ENCODE data around the gene DUSP7.
A peak's percentile ranks its signal among the peaks of the same experiment; 100 is the strongest.

Gene DUSP7

GRCh38 chr3:52039426-52039825 lies 16.9 kb downstream of the DUSP7 start:
- TF ChIP-seq GATA3 (IDR thresholded peaks at IDR 0.05; ENCODE audit: low read depth, low read length) (no peak), GATA2 (IDR thresholded peaks at IDR 0.05; ENCODE audit: low read depth, low read length) (no peak)

DNA sequence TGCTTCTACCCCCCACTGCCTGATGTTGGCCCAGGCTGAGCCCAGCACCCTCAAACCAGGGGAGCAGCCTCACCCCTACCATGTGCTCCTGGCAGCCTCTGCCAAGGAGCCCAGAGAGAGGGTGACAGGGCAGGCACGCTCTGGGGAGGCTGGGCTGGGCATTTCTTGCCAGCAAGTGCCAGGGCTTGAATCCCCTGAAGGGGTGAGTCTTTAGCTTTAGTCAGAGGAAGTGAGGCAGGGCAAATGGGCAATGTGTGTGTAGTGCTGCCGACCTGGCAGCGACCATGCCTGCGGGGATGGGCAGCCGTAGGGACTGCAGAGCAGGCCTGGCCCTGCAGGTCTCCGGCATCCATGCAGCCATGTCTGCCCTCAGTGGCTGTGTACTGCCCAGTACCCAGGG lies 18.1 kb downstream of the DUSP7 start:
- TF ChIP-seq GATA3 (IDR thresholded peaks at IDR 0.05; ENCODE audit: low read depth, low read length) (no peak), GATA2 (IDR thresholded peaks at IDR 0.05; ENCODE audit: low read depth, low read length) (no peak)

- TF ChIP-seq GATA2 (IDR thresholded peaks at IDR 0.05; ENCODE audit: low read depth, low read length) = no peak
- TF ChIP-seq GATA3 (IDR thresholded peaks at IDR 0.05; ENCODE audit: low read depth, low read length) = no peak
Measured at GRCh38 chr3:52037291-52037690, 19.1 kb downstream of the DUSP7 start.

DNA sequence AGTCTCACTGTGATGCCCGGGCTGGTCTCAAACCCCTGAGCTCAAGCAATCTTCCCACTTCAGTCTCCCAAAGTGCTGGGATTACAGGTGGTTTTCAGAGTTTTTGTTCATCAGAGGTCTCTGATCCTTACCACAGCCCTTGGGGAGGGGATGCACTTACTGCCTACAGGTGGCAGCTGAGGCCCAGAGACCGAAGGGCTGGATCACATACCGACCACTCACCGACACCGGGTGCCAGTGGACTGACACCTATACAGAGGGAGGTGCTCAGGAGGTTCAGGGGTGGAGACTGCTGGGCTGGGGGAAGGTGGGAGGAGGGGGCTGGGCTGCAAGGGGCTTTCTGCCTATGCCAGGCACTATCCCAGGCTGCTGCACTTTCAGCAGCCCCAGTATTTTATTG lies 19.5 kb downstream of the DUSP7 start:
- TF ChIP-seq GATA3 (IDR thresholded peaks at IDR 0.05; ENCODE audit: low read depth, low read length) (no peak), GATA2 (IDR thresholded peaks at IDR 0.05; ENCODE audit: low read depth, low read length) (no peak)

DNA sequence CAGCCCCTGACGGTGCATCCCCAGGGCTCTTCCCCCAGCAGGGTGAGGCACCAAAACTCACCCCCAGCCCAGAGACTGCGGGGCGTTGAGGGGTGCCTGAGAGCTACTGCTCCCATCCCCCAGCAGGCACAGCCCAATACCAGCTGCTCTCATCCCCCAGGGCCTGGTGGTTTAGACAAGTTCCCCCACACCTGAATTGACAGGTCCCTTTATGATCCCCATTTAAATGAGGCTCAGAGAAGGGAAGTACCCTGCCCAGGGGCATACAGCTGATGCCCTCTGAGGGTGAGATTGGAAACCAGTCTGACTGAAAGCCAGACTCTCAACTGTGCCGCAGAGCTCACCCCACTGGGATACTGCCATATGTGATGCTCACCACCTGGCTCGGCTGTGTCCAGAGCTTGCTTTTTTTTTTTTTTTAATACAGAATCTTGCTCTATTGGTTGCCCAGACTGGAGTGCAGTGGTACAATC lies 20.1 kb downstream of the DUSP7 start:
- TF ChIP-seq GATA2 (IDR thresholded peaks at IDR 0.05; ENCODE audit: low read depth, low read length) (peak; percentile 19; the same call in 1 of the 2 replicates), GATA3 (IDR thresholded peaks at IDR 0.05; ENCODE audit: low read depth, low read length) (no peak)

DNA sequence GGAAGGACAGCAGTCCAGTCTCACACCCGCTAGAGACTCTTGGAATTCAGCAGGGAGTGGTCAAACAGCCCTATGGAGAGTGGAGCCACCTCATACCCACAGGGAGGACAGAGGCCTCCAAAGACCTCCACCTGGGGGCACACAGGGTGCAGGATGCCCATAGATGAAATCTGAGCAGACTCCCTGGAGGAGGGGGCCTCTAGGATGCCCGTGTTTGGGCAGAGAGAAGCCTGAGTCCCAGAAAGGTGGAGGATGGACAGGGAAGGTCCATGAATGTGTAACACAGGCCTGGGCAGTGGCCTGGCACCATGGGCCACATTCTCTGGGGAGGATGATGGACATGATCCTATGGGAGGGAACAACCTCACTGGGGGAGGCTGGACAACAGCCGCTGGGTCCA lies 21.7 kb downstream of the DUSP7 start:
- TF ChIP-seq GATA2 (IDR thresholded peaks at IDR 0.05; ENCODE audit: low read depth, low read length) (no peak), GATA3 (IDR thresholded peaks at IDR 0.05; ENCODE audit: low read depth, low read length) (no peak)

- TF ChIP-seq GATA3 (IDR thresholded peaks at IDR 0.05; ENCODE audit: low read depth, low read length) (no peak), GATA2 (IDR thresholded peaks at IDR 0.05; ENCODE audit: low read depth, low read length) (no peak)
Measured at GRCh38 chr3:52034212-52034611, 22.2 kb downstream of the DUSP7 start.

GRCh38 chr3:52032702-52033408 lies 23.5 kb downstream of the DUSP7 start:
- no peak for TF ChIP-seq GATA2 (IDR thresholded peaks at IDR 0.05; ENCODE audit: low read depth, low read length)
- TF ChIP-seq GATA3 (IDR thresholded peaks at IDR 0.05; ENCODE audit: low read depth, low read length) = no peak

DNA sequence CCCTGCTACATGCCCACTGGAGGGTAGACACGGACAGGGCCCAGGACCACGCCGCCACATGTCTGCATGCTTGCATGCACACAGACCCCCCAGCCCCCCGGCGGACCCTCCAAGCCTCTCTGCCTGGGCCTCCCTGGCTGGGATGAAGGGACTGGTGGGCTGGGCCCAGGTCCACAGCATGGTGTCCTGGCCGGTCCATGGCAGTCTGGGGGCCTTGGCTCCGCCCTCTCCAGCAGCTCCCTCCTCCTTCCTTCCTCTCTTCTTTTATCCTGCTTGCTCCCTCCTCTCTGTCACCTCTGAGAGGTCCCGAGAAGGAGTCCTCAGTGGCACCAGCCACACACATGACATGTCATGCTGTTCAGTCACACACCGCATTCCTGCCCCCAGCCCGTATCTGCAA lies 24.5 kb downstream of the DUSP7 start:
- no peak for TF ChIP-seq GATA3 (IDR thresholded peaks at IDR 0.05; ENCODE audit: low read depth, low read length)

GRCh38 chr3:52030714-52031310 lies 25.6 kb downstream of the DUSP7 start:
- TF ChIP-seq GATA2 (IDR thresholded peaks at IDR 0.05; ENCODE audit: low read depth, low read length) (peak; percentile 89), GATA3 (IDR thresholded peaks at IDR 0.05; ENCODE audit: low read depth, low read length) (no peak)

- TF ChIP-seq GATA2 (IDR thresholded peaks at IDR 0.05; ENCODE audit: low read depth, low read length) (no peak), GATA3 (IDR thresholded peaks at IDR 0.05; ENCODE audit: low read depth, low read length) (no peak)
Measured at GRCh38 chr3:52029535-52029934, 26.8 kb downstream of the DUSP7 start.

DNA sequence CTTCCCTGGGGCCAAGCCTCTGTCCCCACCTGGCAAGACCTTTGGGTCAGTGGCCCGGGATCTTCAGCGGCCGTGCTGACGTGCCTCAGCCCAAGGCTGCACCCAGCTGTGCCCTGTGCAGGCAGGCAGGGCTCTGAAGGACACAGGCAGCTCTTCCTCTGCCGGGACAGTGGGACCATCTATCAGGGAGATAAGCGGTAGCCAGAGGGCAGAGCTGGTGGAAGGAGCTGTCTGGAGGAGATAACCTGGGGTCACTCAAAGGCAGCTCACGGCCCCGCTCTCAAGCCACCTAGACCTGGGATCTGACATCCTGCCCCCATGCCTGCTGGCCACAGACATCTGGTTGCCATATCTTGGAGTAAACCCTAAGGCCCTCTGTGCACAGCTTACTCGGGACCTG lies 27.3 kb downstream of the DUSP7 start:
- no peak for TF ChIP-seq GATA3 (IDR thresholded peaks at IDR 0.05; ENCODE audit: low read depth, low read length)
- peak; percentile 95 for TF ChIP-seq GATA2 (IDR thresholded peaks at IDR 0.05; ENCODE audit: low read depth, low read length)

GRCh38 chr3:52028572-52028971 lies 27.8 kb downstream of the DUSP7 start:
- TF ChIP-seq GATA3 (IDR thresholded peaks at IDR 0.05; ENCODE audit: low read depth, low read length) = no peak
- TF ChIP-seq GATA2 (IDR thresholded peaks at IDR 0.05; ENCODE audit: low read depth, low read length) = no peak

GRCh38 chr3:52026041-52026440 lies 30.3 kb downstream of the DUSP7 start:
- TF ChIP-seq GATA3 (IDR thresholded peaks at IDR 0.05; ENCODE audit: low read depth, low read length) (no peak), GATA2 (IDR thresholded peaks at IDR 0.05; ENCODE audit: low read depth, low read length) (no peak)

DNA sequence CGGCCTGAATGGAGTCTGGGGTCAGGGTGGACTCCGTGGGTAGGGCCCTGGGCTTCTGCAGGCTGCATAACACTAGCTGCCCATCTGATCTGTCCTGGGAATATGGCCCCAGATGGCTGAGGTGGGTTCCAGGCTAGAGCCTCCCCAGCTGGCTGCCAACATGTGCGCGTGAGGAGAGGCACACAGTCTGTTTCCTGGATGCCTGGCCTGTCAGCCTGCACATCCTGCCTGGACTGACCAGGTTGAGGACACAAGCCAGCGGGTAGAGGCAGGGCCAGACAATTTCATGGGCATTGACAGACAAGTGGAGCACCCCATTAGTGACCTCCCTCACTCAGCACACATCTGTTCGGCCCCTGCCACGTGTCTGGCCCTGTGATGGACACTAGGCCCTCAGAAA lies 30.9 kb downstream of the DUSP7 start:
- no peak for TF ChIP-seq GATA3 (IDR thresholded peaks at IDR 0.05; ENCODE audit: low read depth, low read length)
- TF ChIP-seq GATA2 (IDR thresholded peaks at IDR 0.05; ENCODE audit: low read depth, low read length) = no peak

All from SH-SY5Y (cell line).